GM18498 (cell line): ENCODE measurements around the gene IGSF8.
A peak's percentile ranks its signal among the peaks of the same experiment; 100 is the strongest.
"Not testable (repeated sequence)": the region's sequence is repeated elsewhere in the genome, so short reads cannot be mapped to it uniquely, and the experiment has no call there.

Experiments used
- ATAC-seq: cut with Tn5 transposase; IDR thresholded peaks from one replicate; pipeline ENCODE4 v1.9.1; 2021; ENCODE audit warnings: mild to moderate bottlenecking, moderate library complexity; ENCODE audit not compliant: unreplicated experiment

Gene IGSF8

DNA sequence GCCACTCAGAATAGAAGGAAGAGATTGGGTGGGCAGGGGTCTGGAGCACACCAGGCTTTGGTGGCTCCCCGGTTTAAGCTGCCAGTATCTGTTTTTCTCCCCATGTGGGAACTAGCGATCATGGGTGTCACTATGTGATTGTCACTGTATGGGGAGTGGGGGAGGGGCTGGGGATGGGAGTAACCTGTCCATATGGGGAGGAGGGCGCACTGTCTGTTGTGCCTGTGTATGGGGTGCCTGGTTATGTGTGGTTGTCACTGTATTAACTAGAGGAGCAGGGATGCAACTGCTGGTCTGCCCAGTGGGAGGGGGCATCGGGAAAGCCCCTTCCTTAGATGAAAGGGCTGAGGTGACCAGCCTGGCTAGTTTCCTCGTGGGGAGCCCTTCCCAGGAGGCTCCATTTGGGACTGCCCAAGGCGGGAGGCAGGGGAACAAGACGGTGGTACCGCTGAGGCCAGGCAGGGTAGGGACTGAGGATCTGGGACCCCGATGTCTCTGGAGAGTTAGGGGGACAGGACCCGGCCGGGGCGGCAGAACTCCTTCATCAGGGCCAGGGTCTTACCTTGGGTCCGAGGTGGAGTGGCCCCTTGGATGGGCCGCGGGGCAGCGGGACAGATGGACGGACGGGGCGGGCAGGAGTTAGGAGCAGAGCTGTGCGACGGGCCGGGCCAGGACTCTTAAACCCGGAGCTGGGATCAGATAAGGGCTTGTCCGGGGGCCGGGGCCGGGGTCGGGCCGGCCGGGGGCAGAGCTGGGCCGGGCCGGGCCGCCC, 28.8 kb downstream of the IGSF8 start, which contains the start of gene KCNJ10:
TSS of gene KCNJ10 (minus strand) at position 701 of the 772 bp plus-strand sequence. CDS start 27,628 bp downstream, outside the sequence.
- ATAC-seq = peak; percentile 7

DNA sequence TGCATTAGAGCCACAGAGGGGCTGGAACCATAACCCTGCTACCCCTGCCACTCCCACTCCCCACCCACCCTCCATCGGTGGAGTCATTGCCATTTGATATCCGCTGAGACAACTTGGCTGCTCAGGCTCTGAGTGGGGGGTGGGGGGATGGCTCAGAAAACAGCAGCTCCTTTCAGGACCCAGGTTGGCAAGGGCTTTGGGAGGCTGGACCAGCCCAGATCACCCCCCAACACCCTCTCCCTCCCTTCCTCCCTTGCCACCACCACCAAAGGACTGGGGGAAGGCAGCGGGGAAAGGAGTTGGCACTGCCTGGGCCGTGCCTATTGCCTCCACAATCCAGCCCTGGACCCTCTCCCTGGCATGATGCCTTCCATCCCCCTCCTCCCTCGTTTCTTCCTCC, 30.2 kb downstream of the IGSF8 start:
- no peak for ATAC-seq

DNA sequence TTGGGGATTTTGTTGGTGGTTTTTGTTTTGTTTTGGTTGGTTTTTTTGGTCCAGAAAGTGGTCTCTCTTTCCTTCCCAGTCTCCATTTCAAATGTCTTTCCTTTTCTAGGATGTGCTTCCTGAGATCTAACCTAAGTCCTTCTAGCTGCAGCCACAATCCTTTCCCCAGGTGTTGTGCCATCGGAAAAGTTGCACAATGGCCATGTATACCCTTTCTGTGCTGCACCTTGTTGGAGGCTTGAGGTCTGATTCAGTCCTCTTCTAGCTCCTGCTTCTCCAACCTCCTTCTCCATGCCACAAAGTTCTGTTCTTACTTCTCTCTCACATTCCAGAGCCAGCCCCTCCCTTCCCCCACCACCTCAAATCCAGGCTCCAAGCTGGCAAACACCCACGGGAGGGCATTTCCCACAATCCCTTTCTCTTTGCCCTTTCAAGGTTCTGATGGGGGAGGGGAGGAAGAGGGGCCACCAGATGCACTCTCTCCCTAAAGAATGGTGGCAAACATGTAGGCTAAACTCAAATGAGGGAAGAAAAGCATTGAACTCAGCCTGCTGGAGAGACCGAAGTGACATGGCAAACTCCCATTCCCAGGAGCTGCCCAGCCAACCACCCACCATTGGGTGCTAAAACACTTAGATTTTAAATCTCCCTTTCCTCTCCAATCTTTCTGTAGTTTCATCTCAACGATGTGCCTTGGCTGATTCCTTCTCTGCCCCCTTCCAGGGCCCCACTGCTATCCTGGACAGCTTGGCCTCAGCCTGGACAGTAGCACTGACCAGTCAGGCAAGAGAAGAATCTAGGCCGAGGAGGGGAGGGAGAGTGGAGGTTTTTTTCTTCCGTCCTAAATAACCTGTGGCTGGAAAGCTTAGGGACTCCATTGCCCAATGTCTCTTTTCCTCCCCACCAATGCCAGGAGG, 31.3 kb downstream of the IGSF8 start:
- no peak for ATAC-seq

- ATAC-seq = no peak
These were observed 33.7 kb downstream of the IGSF8 start for GRCh38 chr1:160064746-160065145.

DNA sequence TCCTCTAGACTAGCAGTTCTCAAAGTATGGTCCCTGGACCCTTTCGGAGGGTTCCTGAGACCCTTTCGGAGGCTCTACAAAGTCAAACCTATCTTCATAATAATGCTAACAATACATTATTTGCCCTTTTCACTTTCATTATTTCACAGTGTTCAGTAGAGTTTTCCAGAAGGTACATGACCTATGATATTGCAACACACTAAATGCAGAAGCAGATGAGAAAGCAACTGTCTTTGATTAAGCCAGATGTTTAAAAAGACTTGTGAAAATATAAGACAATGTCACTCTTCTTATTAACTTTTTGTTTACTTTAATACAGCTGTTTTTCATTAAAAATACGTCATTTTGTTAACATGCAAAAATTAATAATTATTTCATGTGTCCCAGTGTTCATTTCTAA, 34.3 kb downstream of the IGSF8 start:
- ATAC-seq = no peak

- no peak for ATAC-seq
These were observed 35.2 kb downstream of the IGSF8 start for GRCh38 chr1:160063176-160063575.

DNA sequence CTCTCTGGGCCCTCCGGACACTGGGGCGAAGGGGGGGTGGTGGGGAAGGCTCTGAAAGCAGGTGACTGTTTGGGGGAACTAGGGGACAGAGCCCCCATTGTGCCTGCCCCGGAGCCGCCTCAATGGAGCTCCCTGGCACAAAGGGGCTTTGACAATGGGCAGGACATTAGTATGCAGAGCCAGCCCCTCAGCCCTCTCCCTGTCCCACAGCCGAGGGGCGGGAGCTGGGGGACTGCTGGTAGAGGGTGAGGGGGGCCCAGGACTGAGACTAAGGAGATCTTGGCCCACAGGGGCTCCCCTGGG, 36.2 kb downstream of the IGSF8 start:
- no peak for ATAC-seq

DNA sequence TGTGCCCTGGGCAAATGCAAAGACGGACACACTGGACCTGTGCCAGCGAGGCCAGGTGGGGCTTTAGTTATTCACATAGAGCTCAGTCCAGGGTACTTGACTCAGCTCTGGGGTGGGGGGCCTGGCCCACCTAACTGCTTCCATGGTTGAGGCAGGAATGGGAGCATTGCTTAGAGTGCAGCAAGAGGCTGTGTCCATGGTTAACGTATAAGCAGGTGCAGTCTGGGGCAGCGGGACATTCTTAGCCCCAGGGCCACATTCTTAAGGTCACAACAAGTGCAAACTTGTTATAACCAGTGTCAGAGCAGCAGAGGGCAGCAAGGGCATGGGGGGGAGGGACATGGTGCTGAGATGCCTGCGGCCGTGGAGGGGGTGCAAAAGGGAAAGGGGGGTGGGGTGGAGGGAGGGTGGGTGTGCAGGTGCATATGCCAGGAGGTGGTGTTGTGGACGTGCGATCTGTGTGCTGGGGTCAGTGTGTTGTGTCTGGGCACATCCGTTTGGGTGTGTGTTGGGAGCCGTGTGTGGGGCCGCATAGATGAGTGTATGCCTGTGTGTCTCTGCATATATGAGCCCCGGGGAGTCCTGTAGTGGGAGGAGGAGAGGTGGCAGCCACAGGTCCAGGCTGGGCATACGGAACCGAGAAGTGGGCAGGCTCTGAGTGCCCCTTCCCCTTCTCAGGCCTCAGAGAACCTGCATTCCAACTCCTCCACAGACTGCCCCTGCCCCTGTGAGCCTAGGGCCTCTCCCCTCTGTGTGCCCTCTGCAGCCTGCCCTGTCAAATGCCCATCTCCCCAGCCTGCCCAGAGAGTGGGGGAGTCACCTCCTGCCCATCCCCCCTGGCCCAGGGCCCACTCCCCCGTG, 36.8 kb downstream of the IGSF8 start:
- no peak for ATAC-seq

DNA sequence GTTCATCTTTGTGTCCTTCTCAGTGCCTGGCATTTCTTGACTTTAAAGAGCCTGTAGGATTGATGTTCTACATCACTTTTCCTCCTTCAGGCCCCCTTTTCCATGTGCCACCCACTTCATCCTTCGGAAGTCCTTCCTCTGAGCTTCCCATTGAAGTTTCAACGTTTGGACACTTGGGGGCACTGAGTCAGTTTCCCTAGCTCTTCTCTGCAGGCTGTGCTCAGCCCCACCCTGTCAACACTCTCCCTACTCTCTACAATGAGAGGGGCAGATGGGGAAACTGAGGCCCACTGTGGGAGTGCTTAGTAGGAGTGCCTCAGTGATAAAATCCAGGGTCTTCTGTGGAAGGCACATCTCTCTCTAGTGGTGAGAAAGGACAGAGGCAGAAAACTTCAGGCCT, 40.3 kb downstream of the IGSF8 start:
- no peak for ATAC-seq

DNA sequence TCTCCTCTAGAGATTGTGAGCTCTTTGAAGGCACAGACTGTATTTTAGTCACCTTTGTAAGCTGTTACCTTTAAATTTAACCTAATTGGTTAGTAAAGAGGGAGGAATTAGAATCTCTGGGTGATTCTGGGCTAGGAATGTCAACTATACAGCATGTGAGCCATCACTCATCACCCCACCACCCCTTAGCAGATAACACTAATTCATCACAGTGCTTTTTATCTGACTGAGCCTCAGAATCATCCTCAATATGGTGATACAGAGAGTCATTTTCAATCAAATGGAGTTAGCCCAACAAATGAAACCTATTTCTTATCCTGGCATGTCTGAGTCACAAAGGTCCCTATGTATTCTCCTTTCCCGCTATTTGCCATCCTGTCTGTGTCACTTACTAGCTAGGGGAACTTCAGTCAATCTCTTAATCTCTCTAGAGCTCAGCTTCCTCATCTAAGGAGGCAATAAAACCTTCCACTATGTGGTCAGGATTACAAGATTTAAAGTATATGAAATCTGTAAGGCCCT, 41.7 kb downstream of the IGSF8 start:
- ATAC-seq = no peak

DNA sequence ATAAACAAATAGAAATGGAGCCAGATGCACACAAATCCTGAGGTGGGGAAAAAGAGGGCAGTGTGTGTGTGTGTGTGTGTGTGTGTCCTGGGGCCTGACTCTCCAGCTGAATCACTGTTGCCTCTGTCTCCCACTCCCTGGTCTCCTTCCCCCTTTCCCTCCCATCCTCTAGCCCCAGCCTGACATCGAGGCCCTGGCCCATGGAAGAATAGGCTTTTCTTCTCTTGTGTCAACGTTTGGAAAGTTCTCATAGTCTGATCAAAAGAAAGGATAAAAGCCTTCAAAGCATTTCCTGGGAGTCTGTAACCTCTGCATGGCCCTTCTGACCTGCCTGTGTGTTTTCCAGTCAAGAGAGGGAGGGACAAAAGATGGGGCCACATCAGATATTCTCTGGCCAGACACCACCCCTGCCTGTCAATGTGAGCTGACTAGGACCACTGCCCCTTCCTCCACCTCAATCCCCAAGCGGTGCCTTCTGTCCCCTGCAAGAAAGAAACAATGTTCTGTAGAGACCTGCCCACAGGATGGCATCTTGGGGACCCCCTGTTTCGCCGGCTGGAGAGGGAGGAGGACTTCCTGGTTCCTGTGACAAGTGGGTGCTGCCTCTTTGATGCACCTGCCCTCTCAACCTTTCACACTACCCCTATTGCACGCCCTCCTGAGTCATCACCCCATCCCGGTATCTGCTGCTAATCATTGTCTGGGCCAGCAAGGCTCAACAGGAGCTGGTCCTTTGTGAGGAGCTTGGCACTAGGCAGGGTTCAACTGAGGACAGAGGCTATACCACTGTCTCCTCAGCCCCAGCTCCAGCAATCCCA, 44.7 kb downstream of the IGSF8 start:
- no peak for ATAC-seq

DNA sequence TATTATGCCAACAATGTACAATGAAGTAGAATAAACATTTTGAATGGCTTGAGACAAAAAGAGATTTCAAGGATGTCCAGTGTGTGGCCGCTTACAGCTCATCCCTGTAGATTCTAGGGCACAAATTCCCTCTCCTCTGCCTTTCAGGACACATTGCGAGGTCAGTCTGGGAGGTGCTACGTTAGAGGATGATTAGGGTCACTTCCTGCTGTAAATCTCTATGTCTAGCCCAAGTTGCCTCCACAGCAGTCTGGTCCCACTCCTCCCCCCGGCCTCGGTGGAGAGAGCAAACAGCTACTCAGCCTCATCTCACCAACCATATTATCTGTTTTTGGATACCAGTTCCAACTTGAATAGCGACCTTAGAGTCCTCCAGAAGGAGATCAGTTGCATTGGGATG, 45.5 kb downstream of the IGSF8 start:
- ATAC-seq = no peak

DNA sequence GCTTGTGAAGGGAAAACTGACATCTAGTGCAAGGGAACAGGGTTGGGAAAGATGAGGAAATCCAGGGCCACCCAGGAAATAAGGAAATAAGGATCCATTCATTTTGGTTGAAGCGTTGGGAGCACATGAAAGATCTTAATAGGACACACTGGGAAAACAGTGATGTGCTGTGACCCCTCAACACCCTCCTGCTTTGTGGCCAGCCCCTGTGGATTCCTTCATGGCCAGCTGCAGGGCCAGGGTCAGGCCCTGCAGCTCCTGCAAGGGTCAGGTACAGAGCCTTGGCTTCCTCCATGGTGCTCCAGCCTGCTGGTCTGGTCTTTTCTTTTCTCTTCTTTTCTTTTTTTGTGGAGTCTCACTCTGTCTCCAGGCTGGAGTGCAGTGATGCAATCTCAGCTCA, 47.8 kb downstream of the IGSF8 start:
- no peak for ATAC-seq

- not testable (repeated sequence) for ATAC-seq
These were observed 48.2 kb downstream of the IGSF8 start for GRCh38 chr1:160050182-160050581.

DNA sequence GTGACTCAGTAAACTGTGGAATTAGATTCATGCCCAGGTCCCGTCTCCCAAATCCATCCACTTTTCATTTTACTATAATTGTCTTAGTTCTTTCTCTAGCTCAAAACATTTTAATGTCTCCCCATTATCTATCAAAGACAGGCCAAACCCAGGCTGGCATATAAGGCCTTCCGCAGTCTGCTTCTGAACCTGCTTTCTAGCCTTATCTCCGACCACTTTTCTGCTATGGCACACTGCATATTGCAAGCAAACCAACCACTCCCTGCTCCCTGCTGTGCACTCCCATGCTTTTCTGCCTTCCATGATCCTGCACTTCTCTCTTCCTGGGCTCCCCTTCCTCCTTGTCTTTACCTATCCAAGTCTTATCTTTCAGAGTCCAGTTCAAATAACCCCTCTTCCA, 49.3 kb downstream of the IGSF8 start:
- ATAC-seq = no peak

GRCh38 chr1:160048335-160048734, 50.1 kb downstream of the IGSF8 start:
- ATAC-seq = no peak

GRCh38 chr1:160047111-160047991, 51.1 kb downstream of the IGSF8 start:
- no peak for ATAC-seq

DNA sequence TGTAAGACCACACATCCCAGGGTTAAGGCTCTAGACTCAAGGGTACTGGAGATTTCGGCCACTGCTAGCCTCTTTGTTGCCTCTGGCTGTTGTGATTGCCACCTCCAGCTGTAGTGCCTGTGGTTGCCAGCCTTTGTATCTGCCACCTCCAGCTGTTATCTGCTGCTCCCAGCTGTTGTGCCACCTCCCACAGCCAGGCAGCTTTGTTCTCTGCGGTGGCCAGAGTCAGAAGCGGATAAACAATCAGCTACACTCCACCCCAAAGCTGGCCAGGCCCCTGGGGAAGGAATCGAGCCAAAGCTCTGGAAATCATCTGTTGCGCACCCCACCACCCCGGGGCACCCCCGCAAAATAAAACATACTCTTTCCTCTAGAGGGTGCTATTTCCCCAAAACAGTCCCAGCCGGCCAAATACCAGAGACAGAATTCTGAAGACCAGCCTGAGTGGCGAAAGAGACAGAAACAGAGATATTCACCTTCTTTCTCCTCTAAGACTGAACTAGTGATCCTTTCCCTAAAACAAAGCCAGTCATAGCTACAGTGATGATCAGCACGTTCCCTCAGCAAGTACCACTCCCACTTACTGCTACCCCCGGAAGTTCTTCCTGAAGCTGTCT, 51.8 kb downstream of the IGSF8 start:
- no peak for ATAC-seq

DNA sequence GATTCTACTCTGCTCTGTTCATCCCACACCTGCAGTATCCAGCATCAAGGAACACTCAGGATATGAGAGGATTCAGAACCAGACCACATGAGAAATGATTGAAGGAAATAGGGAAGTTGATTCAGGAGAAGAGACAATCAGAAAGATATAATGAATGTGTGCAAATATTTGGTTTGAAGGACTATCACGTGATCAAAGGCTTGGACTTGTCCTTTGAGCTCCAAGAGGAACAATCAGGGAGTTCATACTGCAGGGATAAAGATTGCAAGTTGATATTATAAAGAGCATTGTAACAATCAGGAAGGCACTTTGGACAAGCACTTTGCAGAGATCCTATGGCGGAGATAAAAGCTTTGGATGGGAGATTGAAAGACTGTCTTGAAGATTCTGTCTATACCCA, 52.8 kb downstream of the IGSF8 start:
- ATAC-seq = no peak
